ENCODE measurements around the gene GMIP.

GMIP gene

DNA sequence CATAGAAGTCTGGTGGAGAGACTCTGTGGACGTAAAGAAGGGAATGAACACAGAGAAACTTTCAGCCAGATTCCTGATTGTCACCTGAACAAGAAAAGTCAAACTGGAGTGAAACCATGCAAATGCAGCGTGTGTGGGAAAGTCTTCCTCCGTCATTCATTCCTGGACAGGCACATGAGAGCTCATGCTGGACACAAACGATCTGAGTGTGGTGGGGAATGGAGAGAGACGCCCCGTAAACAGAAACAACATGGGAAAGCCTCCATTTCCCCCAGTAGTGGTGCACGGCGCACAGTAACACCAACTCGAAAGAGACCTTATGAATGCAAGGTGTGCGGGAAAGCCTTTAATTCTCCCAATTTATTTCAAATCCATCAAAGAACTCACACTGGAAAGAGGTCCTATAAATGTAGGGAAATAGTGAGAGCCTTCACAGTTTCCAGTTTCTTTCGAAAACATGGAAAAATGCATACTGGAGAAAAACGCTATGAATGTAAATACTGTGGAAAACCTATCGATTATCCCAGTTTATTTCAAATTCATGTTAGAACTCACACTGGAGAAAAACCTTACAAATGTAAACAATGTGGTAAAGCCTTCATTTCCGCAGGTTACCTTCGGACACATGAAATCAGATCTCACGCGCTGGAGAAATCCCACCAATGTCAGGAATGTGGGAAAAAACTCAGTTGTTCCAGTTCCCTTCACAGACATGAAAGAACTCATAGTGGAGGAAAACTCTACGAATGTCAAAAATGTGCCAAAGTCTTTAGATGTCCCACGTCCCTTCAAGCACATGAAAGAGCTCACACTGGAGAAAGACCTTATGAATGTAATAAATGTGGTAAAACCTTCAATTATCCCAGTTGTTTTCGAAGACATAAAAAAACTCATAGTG is 36.0 kb upstream of the GMIP start:
- no peaks in the 10 kb centered on the region for H3K27me3 ChIP-seq
- peaks cover 23% of the 10 kb centered on the region for H3K36me3 ChIP-seq
- peaks cover 3% of the 10 kb centered on the region; the same call in 1 of the 2 replicates for H3K9me3 ChIP-seq
- no peak overlapping the region for H3K4me3 ChIP-seq (ENCODE audit: low read depth, low read length)
- TF ChIP-seq, protein P1, sequence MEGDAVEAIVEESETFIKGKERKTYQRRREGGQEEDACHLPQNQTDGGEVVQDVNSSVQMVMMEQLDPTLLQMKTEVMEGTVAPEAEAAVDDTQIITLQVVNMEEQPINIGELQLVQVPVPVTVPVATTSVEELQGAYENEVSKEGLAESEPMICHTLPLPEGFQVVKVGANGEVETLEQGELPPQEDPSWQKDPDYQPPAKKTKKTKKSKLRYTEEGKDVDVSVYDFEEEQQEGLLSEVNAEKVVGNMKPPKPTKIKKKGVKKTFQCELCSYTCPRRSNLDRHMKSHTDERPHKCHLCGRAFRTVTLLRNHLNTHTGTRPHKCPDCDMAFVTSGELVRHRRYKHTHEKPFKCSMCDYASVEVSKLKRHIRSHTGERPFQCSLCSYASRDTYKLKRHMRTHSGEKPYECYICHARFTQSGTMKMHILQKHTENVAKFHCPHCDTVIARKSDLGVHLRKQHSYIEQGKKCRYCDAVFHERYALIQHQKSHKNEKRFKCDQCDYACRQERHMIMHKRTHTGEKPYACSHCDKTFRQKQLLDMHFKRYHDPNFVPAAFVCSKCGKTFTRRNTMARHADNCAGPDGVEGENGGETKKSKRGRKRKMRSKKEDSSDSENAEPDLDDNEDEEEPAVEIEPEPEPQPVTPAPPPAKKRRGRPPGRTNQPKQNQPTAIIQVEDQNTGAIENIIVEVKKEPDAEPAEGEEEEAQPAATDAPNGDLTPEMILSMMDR (IDR thresholded peaks at IDR 0.05; ENCODE audit: low read depth, low read length), result no peak
- H3K4me1 ChIP-seq, result no peaks in the 10 kb centered on the region
- no peak for DNase-seq

DNA sequence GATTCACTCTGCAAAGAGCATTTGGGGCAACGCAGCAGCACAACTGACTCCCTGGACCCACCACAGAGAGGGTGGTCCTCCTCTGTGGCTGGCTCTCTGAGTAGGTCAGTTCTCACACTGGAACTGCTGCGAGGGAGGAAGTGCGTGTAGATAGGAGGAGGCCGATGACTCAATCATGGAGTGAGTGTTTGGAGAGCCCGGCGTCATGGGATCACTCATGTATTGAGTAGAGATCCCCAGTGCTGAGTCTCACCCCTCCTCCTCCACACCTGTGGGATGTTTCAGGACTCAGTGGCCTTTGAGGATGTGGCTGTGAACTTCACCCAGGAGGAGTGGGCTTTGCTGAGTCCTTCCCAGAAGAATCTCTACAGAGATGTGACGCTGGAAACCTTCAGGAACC is 34.1 kb upstream of the GMIP start:
- H3K27me3 ChIP-seq, result no peaks in the 10 kb centered on the region
- H3K4me3 ChIP-seq (ENCODE audit: low read depth, low read length), result no peak overlapping the region
- H3K9me3 ChIP-seq, result peaks cover 3% of the 10 kb centered on the region; the same call in 1 of the 2 replicates
- no peak for DNase-seq
- peaks cover 23% of the 10 kb centered on the region for H3K36me3 ChIP-seq
- TF ChIP-seq, protein P1 (IDR thresholded peaks at IDR 0.05; ENCODE audit: low read depth, low read length), result no peak
- H3K4me1 ChIP-seq, result no peaks in the 10 kb centered on the region

DNA sequence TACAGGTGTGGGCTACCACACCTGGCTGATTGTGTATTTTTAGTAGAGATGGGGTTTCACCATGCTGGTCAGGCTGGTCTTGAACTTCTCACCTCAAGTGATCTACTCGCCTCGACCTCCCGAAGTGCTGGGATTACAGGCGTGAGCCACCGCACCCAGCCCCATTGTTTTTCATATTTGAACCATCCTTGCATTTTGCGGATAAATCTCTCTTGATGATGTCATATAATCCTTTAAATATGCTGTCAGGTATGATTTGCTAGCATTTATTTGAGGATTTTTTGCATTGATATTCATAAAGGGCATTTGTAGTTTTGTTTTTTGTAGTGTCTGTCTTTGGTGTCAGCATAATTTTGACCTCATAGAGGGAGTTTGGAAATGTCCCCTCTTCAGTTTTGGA is 30.9 kb upstream of the GMIP start:
- Histone ChIP-seq H3K4me3 (ENCODE audit: low read depth, low read length) (no peak overlapping the region), H3K9me3 (peaks cover 3% of the 10 kb centered on the region; the same call in 1 of the 2 replicates), H3K4me1 (no peaks in the 10 kb centered on the region), H3K27me3 (no peaks in the 10 kb centered on the region), H3K36me3 (peaks cover 13% of the 10 kb centered on the region)
- TF ChIP-seq, protein P1 (IDR thresholded peaks at IDR 0.05; ENCODE audit: low read depth, low read length), result no peak
- no peak for DNase-seq

DNA sequence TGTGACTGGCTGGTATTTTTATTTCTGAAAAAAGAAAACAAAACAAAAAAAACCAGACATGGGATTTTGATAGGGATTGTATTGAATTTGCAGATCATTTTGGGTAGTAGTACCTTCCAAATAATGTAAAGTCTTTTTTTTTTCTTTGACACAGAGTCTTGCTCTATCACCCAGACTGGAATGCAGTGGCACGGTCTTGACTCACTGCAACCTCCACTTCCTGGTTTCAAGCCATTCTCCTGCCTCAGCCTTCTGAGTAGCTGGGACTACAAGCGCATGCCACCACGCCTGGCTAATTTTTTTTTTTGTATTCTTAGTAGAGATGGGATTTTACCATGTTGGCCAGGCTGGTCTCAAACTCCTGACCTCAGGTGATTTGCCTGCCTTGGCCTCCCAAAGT is 29.4 kb upstream of the GMIP start:
- Histone ChIP-seq H3K9me3 (no peaks in the 10 kb centered on the region), H3K4me1 (no peaks in the 10 kb centered on the region), H3K36me3 (peaks cover 5% of the 10 kb centered on the region; the same call in 1 of the 2 replicates), H3K27me3 (no peaks in the 10 kb centered on the region), H3K4me3 (ENCODE audit: low read depth, low read length) (no peak overlapping the region)
- TF ChIP-seq, protein P1 (IDR thresholded peaks at IDR 0.05; ENCODE audit: low read depth, low read length), result no peak
- DNase-seq, result no peak

DNA sequence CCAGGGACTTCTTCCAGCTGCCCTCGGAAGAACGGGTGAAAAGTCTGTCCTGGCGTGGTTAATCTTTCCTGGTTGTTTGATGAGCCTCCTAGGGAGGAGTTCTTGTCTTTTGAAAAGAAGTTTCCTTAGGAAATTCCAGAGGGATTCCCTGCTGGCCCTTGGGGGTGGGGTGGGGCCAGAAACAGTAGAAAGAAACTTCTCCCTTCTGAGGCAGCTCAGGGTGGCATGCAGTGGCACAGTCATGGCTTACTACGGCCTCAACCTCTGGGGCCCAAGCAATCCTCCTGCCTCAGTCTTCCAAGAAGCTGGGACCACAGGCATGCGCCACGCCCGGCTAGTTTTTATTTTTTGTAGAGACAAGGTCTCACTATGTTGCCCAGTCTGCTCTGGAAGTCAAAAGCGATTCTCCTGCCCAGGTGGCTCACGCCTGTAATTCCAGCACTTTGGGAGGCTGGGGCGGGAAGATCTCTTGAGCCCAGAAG is 26.7 kb upstream of the GMIP start:
- TF ChIP-seq, protein P1 (IDR thresholded peaks at IDR 0.05; ENCODE audit: low read depth, low read length), result no peak
- no peaks in the 10 kb centered on the region for H3K9me3 ChIP-seq
- H3K27me3 ChIP-seq, result no peaks in the 10 kb centered on the region
- no peak overlapping the region for H3K4me3 ChIP-seq (ENCODE audit: low read depth, low read length)
- H3K4me1 ChIP-seq, result no peaks in the 10 kb centered on the region
- H3K36me3 ChIP-seq, result no peaks in the 10 kb centered on the region
- DNase-seq, result no peak
